B cell (primary cell): ENCODE data around the gene ZMYM5. TPM values are rescaled to one million over a fixed set of nuclear protein-coding genes. Genes with fewer than 3 reads are reported as not detected.

Source experiments
- ATAC-seq: fragments of 200-7000 bp; cut with Tn5 transposase; one replicate; pipeline ENCODE4 v1.10.0; 2021; ENCODE audit warnings: low read depth, mild to moderate bottlenecking, moderate number of reproducible peaks, moderate library complexity
- CTCF ChIA-PET: fragments of 350-600 bp; sonication (Branson Sonifier 250); formaldehyde crosslinking; loops from one replicate; lab custom pipeline; 2021; ENCODE audit warnings: antibody characterized with exemption, inconsistent platforms; lab: Charles Lee
- POLR2A ChIA-PET: fragments of 350-600 bp; sonication (Branson Sonifier 250); formaldehyde crosslinking; loops from one replicate; lab custom pipeline; 2021; ENCODE audit warnings: antibody characterized with exemption; lab: Charles Lee
- DNase-seq: peaks from one replicate; pipeline ENCODE4 v3.0.0; 2013
- H2AFZ ChIP-seq: 2 replicates; pipeline ENCODE4 v1.6.1; 2012; ENCODE audit warnings: mild to moderate bottlenecking, low read depth, low read length; ENCODE audit not compliant: insufficient read depth, poor library complexity, severe bottlenecking
- H3K27ac ChIP-seq, 2 donors: 1 replicate in 1 of 2; 2 replicates in 1 of 2; pipeline ENCODE4 v1.5.1; 2012 to 2013; ENCODE audit warnings: low read length in 2 of 2, mild to moderate bottlenecking in 2 of 2, moderate library complexity in 1 of 2
- H3K27me3 ChIP-seq, 4 experiments: fragments of 200-600 bp in 1 of 4; sonication (generic) in 1 of 4; replicated peaks in 1 of 4; 1 replicate in 2 of 4; 2 replicates in 2 of 4; pipeline versions ENCODE4 v1.6.1 to v1.7.0; 2013 to 2016; ENCODE audit warnings: low read length in 3 of 4, mild to moderate bottlenecking in 2 of 4, mixed read lengths in 1 of 4, moderate library complexity in 1 of 4; ENCODE audit not compliant: insufficient read depth in 4 of 4, control insufficient read depth in 3 of 4; ENCODE audit errors: control extremely low read depth in 1 of 4
- H3K36me3 ChIP-seq, 2 experiments: replicated peaks in 1 of 2; 1 replicate in 1 of 2; 2 replicates in 1 of 2; pipeline versions ENCODE4 v1.6.1 to v1.7.1; 2013; ENCODE audit warnings: low read length in 1 of 2; ENCODE audit not compliant: insufficient read depth in 2 of 2, control insufficient read depth in 1 of 2; ENCODE audit errors: control extremely low read depth in 1 of 2, extremely low read depth in 1 of 2
- H3K4me1 ChIP-seq, 2 donors: fragments of 200-600 bp in 1 of 2; sonication (generic) in 1 of 2; 1 replicate in 1 of 2; 2 replicates in 1 of 2; pipeline versions ENCODE4 v1.5.1 to v1.6.1; 2013 to 2017; ENCODE audit warnings: low read length in 2 of 2; ENCODE audit not compliant: control insufficient read depth in 2 of 2, insufficient read depth in 2 of 2
- H3K4me2 ChIP-seq: replicated peaks from 2 replicates; pipeline ENCODE3; 2012; ENCODE audit warnings: mild to moderate bottlenecking, low read depth, low read length; ENCODE audit not compliant: poor library complexity, severe bottlenecking
- H3K4me3 ChIP-seq, 5 experiments: fragments of 200-600 bp in 1 of 5; sonication (generic) in 1 of 5; 1 replicate in 3 of 5; 2 replicates in 2 of 5; pipeline versions ENCODE4 v1.5.1 to v1.7.0; 2011 to 2016; ENCODE audit warnings: low read length in 4 of 5, mild to moderate bottlenecking in 4 of 5, low read depth in 2 of 5, control low read depth in 1 of 5, moderate library complexity in 1 of 5; ENCODE audit not compliant: insufficient read depth in 1 of 5; ENCODE audit errors: control extremely low read depth in 1 of 5, extremely low read depth in 1 of 5
- H3K79me2 ChIP-seq: fragments of 200-600 bp; sonication (generic); one replicate; pipeline ENCODE4 v1.6.0; 2016; ENCODE audit warnings: low read length; ENCODE audit not compliant: control insufficient read depth, insufficient read depth
- H3K9ac ChIP-seq: fragments of 200-600 bp; sonication (generic); 2 replicates; pipeline ENCODE4 v1.6.1; 2017; ENCODE audit warnings: mild to moderate bottlenecking, low read length, moderate library complexity
- H3K9me3 ChIP-seq, 3 donors: one replicate each; pipeline versions ENCODE4 v1.6.1 to v1.7.1; 2013; ENCODE audit warnings: low read length in 2 of 3; ENCODE audit not compliant: control insufficient read depth in 2 of 3, insufficient read depth in 1 of 3; ENCODE audit errors: control extremely low read depth in 1 of 3
- H4K20me1 ChIP-seq: 2 replicates; pipeline ENCODE4 v1.6.0; 2012; ENCODE audit warnings: mild to moderate bottlenecking, low read length; ENCODE audit not compliant: insufficient read depth, control insufficient read depth, poor library complexity, severe bottlenecking
- H3K27ac Mint-ChIP-seq: one replicate; pipeline ENCODE4 v1.8.0; 2021; ENCODE audit warnings: mixed read lengths
- H3K27me3 Mint-ChIP-seq: one replicate; pipeline ENCODE4 v1.8.0; 2021; ENCODE audit warnings: mixed read lengths
- H3K4me1 Mint-ChIP-seq: one replicate; pipeline ENCODE4 v1.8.0; 2021; ENCODE audit warnings: mixed read lengths
- H3K4me3 Mint-ChIP-seq: one replicate; pipeline ENCODE4 v1.8.0; 2021; ENCODE audit warnings: mixed read lengths
- H3K9me3 Mint-ChIP-seq: one replicate; pipeline ENCODE4 v1.8.0; 2022; ENCODE audit warnings: mixed read lengths; ENCODE audit not compliant: insufficient read depth
- CTCF ChIP-seq: fragments of 200-600 bp; IDR thresholded peaks from one replicate; pipeline ENCODE4 v1.8.0; 2022; ENCODE audit warnings: antibody characterized with exemption, mild to moderate bottlenecking
- EZH2 ChIP-seq: IDR thresholded peaks from 2 replicates; pipeline ENCODE4 v1.6.1; 2012; ENCODE audit warnings: borderline replicate concordance, low read depth, mild to moderate bottlenecking, moderate library complexity, low read length; ENCODE audit not compliant: insufficient read depth, poor library complexity, severe bottlenecking
- WGBS: methylation state at CpG from one replicate; pipeline ENCODE4 v1.1.5; 2013; ENCODE audit warnings: missing lambda C conversion rate; ENCODE audit not compliant: insufficient coverage; 5-methylcytosine and 5-hydroxymethylcytosine counted together
- intact Hi-C: fragments of 100-400 bp; cut with micrococcal nuclease; formaldehyde crosslinking; loops from one replicate; pipeline ENCODE4 v1.10.0; 2022
- polyA plus RNA-seq: library from polyadenylated mRNA; depleted of rRNA; stranded (reverse); fragments of >200 nt; gene quantifications from 2 replicates; pipeline ENCODE4 v1.2.3, GENCODE V29; 2012
- total RNA-seq, 2 donors: library from RNA; stranded (reverse); fragments of 120-200 nt in 1 of 2; gene quantifications; 1 replicate in 1 of 2; 2 replicates in 1 of 2; pipeline versions ENCODE4 v1.2.3 to v1.2.4, GENCODE V29; 2013 to 2022

ZMYM5 gene
- total and polyA plus RNA-seq, 2 donors (not counting 1 experiment from before 2014, with no cell fraction given) = 14.3 to 23.0 TPM

GRCh38 chr13:19861762-19862161 is 1.7 kb downstream of the ZMYM5 start:
- Histone ChIP-seq H3K9me3 (no peaks in the 10 kb centered on the region), H3K79me2 (peaks cover 60% of the 10 kb centered on the region), H3K36me3 (peaks cover 4 to 6% of the 10 kb centered on the region in 2 experiments), H3K27me3 (no peaks in the 10 kb centered on the region), H3K4me2 (peak overlapping the region; percentile 85), H3K4me3 (peak overlapping the region in 4 of 5 experiments; percentile 71 to 88 (median 78)), H3K4me1 (peaks cover 22 to 26% of the 10 kb centered on the region in 2 donors), H2AFZ (peak overlapping the region; percentile 16), H4K20me1 (no peaks in the 10 kb centered on the region), H3K9ac (peak overlapping the region; percentile 91), H3K27ac (peak overlapping the region in 1 of 2 donors; percentile 92)
- Mint-ChIP-seq H3K4me1 (peaks cover 37% of the 10 kb centered on the region), H3K9me3 (no peaks in the 10 kb centered on the region), H3K4me3 (peak overlapping the region; percentile 93), H3K27me3 (no peaks in the 10 kb centered on the region), H3K27ac (peak overlapping the region; percentile 97)
- TF ChIP-seq EZH2 (no peak), CTCF (no peak)
- no CpG with 5 or more reads among the region's 4 CpGs for WGBS
- no peak for DNase-seq
- no peak for ATAC-seq
- ChIA-PET POLR2A (interaction anchor here (0.7 to 1.6 kb wide), 3 partner anchors 79 to 86 kb away, joined by 3 to 14 read pairs (median 3); partner anchors contain the start of gene PSPC1), CTCF (interaction anchor here (0.6 to 1.0 kb wide), 2 partner anchors 27 to 98 kb away, joined by 4 read pairs; no protein-coding TSS in a partner anchor)
- intact Hi-C loops = loop anchor here (2.0 to 5.0 kb wide), 3 partner anchors 79 to 705 kb away; partner anchors contain the start of genes GJA3, IFT88 and PSPC1
